ENCODE measurements around the gene SCPEP1. TPM values are rescaled to one million over a fixed set of nuclear protein-coding genes. Genes with fewer than 3 reads are reported as not detected.

Gene SCPEP1
- total and polyA plus RNA-seq, 2 experiments from 2014 or later = 36.0 to 42.0 TPM

DNA sequence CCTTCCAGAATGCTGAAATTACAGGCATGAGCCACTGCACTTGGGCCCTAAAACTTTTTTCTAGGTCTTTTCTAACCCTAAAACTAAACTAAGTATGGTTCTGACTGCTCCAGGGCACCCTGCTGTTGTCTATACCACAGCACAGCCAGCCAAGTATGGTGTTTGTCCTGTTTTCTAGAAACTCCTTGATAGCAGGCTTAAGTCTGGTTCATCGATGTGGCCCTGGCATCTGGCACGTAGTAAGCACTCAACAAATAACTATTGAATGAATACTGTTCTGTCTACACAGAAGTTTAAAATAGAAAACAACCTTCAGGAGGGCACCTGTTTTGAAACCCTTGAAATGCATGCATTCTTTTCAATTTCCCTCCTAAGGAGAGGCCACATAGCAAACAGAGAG lies 62.6 kb downstream of the SCPEP1 start:
- Histone ChIP-seq H3K9me2 (ENCODE audit: insufficient read depth) (no peaks in the 10 kb centered on the region), H2AFZ (no peak overlapping the region), H3K9ac (no peak overlapping the region), H3F3A (ENCODE audit: insufficient read depth) (no peaks in the 10 kb centered on the region), H3K4me3 (no peak overlapping the region), H4K20me1 (ENCODE audit: insufficient read depth) (no peaks in the 10 kb centered on the region), H3K79me2 (ENCODE audit: insufficient read depth) (no peaks in the 10 kb centered on the region), H3K4me1 (ENCODE audit: insufficient read depth) (no peaks in the 10 kb centered on the region), H3K36me3 (ENCODE audit: low read depth) (no peaks in the 10 kb centered on the region), H3K27ac (no peak overlapping the region), H3K27me3 (replicated peaks; ENCODE audit: insufficient read depth) (peaks cover 27% of the 10 kb centered on the region), H3K4me2 (ENCODE audit: unreplicated experiment) (no peak overlapping the region), H3K9me3 (ENCODE audit: low read depth) (no peaks in the 10 kb centered on the region)
- WGBS, 2 experiments (ENCODE audit: low coverage in 1 of 2, low lambda C conversion rate in 2 of 2, missing lambda C conversion rate in 2 of 2) = 36 to 47% methylated on average over 2 of the region's 2 CpGs
- in situ Hi-C loops (cut with MboI) = no loop called here
- TF ChIP-seq EZH2phosphoT487 (IDR thresholded peaks at IDR 0.05; ENCODE audit: insufficient read depth, low read depth) = no peak
- no peak for TF ChIP-seq EZH2 (IDR thresholded peaks at IDR 0.05; ENCODE audit: insufficient read depth, poor library complexity, severe bottlenecking)
- no peak for DNase-seq

DNA sequence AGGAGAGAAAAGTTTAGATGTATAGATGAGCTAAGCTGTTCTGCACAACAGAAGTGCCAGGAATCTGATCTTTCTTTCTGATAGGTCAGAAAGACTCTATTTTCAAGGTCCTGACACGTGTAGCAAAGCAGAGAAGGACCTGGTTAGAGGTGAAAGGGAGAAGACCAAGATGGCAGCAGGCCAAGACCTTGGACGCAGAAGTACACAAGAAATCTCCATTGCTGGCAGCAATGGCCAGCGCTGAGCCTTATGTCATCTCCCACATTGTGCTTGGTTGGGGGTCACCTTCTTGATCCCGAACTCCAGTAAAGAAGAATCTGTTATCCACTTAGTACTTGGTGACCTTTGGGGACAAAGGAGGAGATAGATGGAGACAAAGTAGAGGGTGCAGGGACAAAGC lies 65.3 kb downstream of the SCPEP1 start:
- Histone ChIP-seq H3F3A (ENCODE audit: insufficient read depth) (no peaks in the 10 kb centered on the region), H3K4me3 (no peak overlapping the region), H2AFZ (no peak overlapping the region), H3K27ac (no peak overlapping the region), H4K20me1 (ENCODE audit: insufficient read depth) (no peaks in the 10 kb centered on the region), H3K4me1 (ENCODE audit: insufficient read depth) (no peaks in the 10 kb centered on the region), H3K27me3 (replicated peaks; ENCODE audit: insufficient read depth) (peaks cover 44% of the 10 kb centered on the region), H3K36me3 (ENCODE audit: low read depth) (no peaks in the 10 kb centered on the region), H3K9ac (no peak overlapping the region), H3K79me2 (ENCODE audit: insufficient read depth) (no peaks in the 10 kb centered on the region), H3K9me3 (ENCODE audit: low read depth) (no peaks in the 10 kb centered on the region), H3K4me2 (ENCODE audit: unreplicated experiment) (no peak overlapping the region), H3K9me2 (ENCODE audit: insufficient read depth) (no peaks in the 10 kb centered on the region)
- DNase-seq = no peak
- 46 to 58% methylated on average over 4 of the region's 4 CpGs for WGBS, 2 experiments (ENCODE audit: low coverage in 1 of 2, low lambda C conversion rate in 2 of 2, missing lambda C conversion rate in 2 of 2)
- TF ChIP-seq EZH2phosphoT487 (IDR thresholded peaks at IDR 0.05; ENCODE audit: insufficient read depth, low read depth) (no peak), EZH2 (IDR thresholded peaks at IDR 0.05; ENCODE audit: insufficient read depth, poor library complexity, severe bottlenecking) (no peak)
- in situ Hi-C loops (cut with MboI) = no loop called here

DNA sequence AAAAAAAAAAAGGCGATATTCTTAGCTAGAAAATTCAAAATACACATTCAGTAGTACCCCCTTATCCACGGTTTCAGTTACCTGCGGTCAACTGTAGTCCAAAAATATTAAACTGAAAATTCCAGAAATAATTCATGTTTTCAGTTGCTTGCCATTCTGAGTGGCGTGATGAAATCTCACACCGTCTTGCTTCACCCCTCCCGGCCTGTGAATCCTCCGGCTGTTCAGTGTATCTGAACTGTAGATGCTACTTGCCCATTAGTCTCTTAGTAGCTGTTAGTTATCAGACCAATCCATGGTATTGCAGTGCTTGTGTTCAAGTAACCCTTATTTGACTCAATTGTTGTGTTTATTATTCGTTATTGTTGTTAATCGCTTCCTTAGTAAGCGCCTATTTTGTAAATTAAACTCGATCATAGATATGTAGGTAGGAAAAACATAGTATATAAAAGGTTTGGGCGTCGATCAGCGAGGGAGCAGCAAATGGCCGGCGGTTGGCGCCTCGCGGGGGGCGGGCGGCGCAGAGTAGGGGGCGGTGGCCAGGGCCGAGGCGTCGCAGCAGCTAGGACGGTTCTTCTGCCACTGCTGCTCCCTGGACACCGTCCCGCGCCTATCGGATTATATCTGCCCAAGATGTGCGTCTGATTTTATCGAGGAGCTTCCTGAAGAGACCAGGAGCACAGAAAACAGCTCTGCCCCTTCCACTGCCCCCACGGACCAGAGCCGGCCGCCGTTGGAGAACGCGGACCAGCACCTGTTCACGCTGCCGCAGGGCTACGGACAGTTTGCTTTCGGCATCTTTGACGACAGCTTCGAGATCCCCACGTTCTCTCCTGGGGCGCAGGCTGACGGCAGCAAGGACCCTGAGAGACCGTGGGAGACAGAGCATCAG lies 67.3 kb downstream of the SCPEP1 start:
- DNase-seq = peak; percentile 5
- Histone ChIP-seq H3K9me2 (ENCODE audit: insufficient read depth) (no peaks in the 10 kb centered on the region), H4K20me1 (ENCODE audit: insufficient read depth) (no peaks in the 10 kb centered on the region), H3K4me3 (0 out of 2 replicates have a peak overlapping the region, but pooled peaks have one; percentile 9), H3F3A (ENCODE audit: insufficient read depth) (no peaks in the 10 kb centered on the region), H3K27me3 (replicated peaks; ENCODE audit: insufficient read depth) (peaks cover 49% of the 10 kb centered on the region), H3K36me3 (ENCODE audit: low read depth) (no peaks in the 10 kb centered on the region), H3K9me3 (ENCODE audit: low read depth) (no peaks in the 10 kb centered on the region), H3K9ac (no peak overlapping the region), H3K4me2 (ENCODE audit: unreplicated experiment) (peak overlapping the region; percentile 50), H3K79me2 (ENCODE audit: insufficient read depth) (no peaks in the 10 kb centered on the region), H3K4me1 (ENCODE audit: insufficient read depth) (no peaks in the 10 kb centered on the region), H2AFZ (peak overlapping the region; percentile 53), H3K27ac (no peak overlapping the region)
- TF ChIP-seq EZH2phosphoT487 (IDR thresholded peaks at IDR 0.05; ENCODE audit: insufficient read depth, low read depth) (no peak), EZH2 (IDR thresholded peaks at IDR 0.05; ENCODE audit: insufficient read depth, poor library complexity, severe bottlenecking) (no peak)
- 24% methylated on average over 49 of the region's 49 CpGs for WGBS, 2 experiments (ENCODE audit: low coverage in 1 of 2, low lambda C conversion rate in 2 of 2, missing lambda C conversion rate in 2 of 2)
- in situ Hi-C loops (cut with MboI) = no loop called here

DNA sequence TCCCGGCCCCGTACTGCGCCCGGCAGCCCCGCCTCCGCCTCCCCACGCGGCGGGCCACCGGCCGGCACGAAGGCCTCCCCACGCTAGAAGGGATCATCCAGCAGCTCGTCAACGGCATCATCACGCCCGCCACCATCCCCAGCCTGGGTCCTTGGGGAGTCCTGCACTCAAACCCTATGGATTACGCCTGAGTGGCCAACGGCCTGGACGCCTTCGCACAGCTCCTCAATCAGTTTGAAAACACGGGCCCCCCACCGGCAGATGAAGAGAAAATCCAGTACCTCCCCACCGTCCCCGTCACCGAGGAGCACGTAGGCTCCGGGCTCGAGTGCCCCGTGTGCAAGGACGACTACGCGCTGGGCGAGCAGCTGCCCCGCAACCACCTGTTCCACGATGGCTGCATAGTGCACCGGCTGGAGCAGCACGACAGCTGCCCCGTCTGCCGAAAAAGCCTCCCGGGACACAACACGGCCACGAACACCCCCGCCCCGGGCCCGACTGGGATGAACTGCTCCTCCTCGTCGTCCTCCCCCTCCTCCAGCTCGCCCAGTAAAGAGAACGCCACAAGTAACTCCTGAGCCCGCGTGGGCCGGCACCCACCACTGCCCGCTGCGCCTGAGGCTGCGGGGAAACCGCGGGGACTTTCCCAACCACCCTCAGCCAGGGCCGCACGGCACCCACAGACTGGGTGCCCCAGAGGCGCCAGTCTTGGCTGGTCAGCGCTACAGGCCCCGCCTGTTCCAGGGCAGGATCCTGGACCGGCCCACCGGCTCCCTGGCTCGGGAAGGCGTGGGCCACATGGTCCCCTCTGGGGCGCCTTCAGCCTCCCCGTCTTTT lies 68.2 kb downstream of the SCPEP1 start:
- no peak overlapping the region for H3K27ac ChIP-seq
- peak overlapping the region; percentile 53 for H2AFZ ChIP-seq
- H3K27me3 ChIP-seq (replicated peaks; ENCODE audit: insufficient read depth) = peaks cover 49% of the 10 kb centered on the region
- H3F3A ChIP-seq (ENCODE audit: insufficient read depth) = no peaks in the 10 kb centered on the region
- H4K20me1 ChIP-seq (ENCODE audit: insufficient read depth) = no peaks in the 10 kb centered on the region
- H3K9me2 ChIP-seq (ENCODE audit: insufficient read depth) = no peaks in the 10 kb centered on the region
- WGBS, 2 experiments (ENCODE audit: low coverage in 1 of 2, low lambda C conversion rate in 2 of 2, missing lambda C conversion rate in 2 of 2) = 4 to 5% methylated on average over 61 to 68 of the region's 69 CpGs
- in situ Hi-C loops (cut with MboI) = no loop called here
- no peaks in the 10 kb centered on the region for H3K4me1 ChIP-seq (ENCODE audit: insufficient read depth)
- TF ChIP-seq EZH2phosphoT487 (IDR thresholded peaks at IDR 0.05; ENCODE audit: insufficient read depth, low read depth) = no peak
- TF ChIP-seq EZH2 (IDR thresholded peaks at IDR 0.05; ENCODE audit: insufficient read depth, poor library complexity, severe bottlenecking) = peak; percentile 67
- peak overlapping the region; percentile 50 for H3K4me2 ChIP-seq (ENCODE audit: unreplicated experiment)
- no peaks in the 10 kb centered on the region for H3K9me3 ChIP-seq (ENCODE audit: low read depth)
- H3K4me3 ChIP-seq = peak overlapping the region; percentile 9
- DNase-seq = peak; percentile 23
- H3K9ac ChIP-seq = no peak overlapping the region
- H3K36me3 ChIP-seq (ENCODE audit: low read depth) = no peaks in the 10 kb centered on the region
- no peaks in the 10 kb centered on the region for H3K79me2 ChIP-seq (ENCODE audit: insufficient read depth)

Measured in GM23248 (cell line).